Fibroblast of lung (primary cell): ENCODE results near the gene CORO6. TPM values are rescaled to one million over a fixed set of nuclear protein-coding genes. Genes with fewer than 3 reads are reported as not detected.
A peak's percentile ranks its signal among the peaks of the same experiment; 100 is the strongest.

ENCODE experiments used
- DNase-seq, 2 donors: peaks; one replicate each; pipeline versions ENCODE4 v3.0.0 to v3.0.0-alpha.2; 2010; ENCODE audit warnings: low read depth in 2 of 2
- H2AFZ ChIP-seq: 2 replicates; pipeline ENCODE4 v1.5.1; 2012; ENCODE audit warnings: low read length, control low read depth, inconsistent platforms
- H3K27ac ChIP-seq: 2 replicates; pipeline ENCODE4 v1.5.1; 2011; ENCODE audit warnings: low read length, control low read depth; ENCODE audit not compliant: insufficient read depth
- H3K27me3 ChIP-seq: 2 replicates; pipeline ENCODE4 v1.5.1; 2011; ENCODE audit warnings: mild to moderate bottlenecking, low read length; ENCODE audit not compliant: control insufficient read depth, insufficient read depth
- H3K36me3 ChIP-seq: 2 replicates; pipeline ENCODE4 v1.5.1; 2011; ENCODE audit warnings: low read length; ENCODE audit not compliant: control insufficient read depth, insufficient read depth
- H3K4me1 ChIP-seq: 2 replicates; pipeline ENCODE4 v1.5.1; 2011; ENCODE audit warnings: low read length; ENCODE audit not compliant: control insufficient read depth, insufficient read depth; ENCODE audit errors: extremely low read depth
- H3K4me2 ChIP-seq: 2 replicates; pipeline ENCODE4 v1.5.1; 2011; ENCODE audit warnings: low read length, control low read depth; ENCODE audit not compliant: insufficient read depth; ENCODE audit errors: extremely low read depth
- H3K4me3 ChIP-seq, 4 experiments: fragments of 200-600 bp in 1 of 4; sonication (generic) in 1 of 4; replicated peaks in 1 of 4; 2 replicates each; pipeline ENCODE4 v1.5.1; 2011 to 2016; ENCODE audit warnings: low read length in 4 of 4, low read depth in 3 of 4, mild to moderate bottlenecking in 3 of 4, control low read depth in 2 of 4, inconsistent platforms in 1 of 4, mixed read lengths in 1 of 4; ENCODE audit not compliant: insufficient read depth in 1 of 4; ENCODE audit errors: control extremely low read depth in 1 of 4
- H3K79me2 ChIP-seq: 2 replicates; pipeline ENCODE4 v1.5.1; 2012; ENCODE audit warnings: mild to moderate bottlenecking, low read length, inconsistent platforms; ENCODE audit not compliant: control insufficient read depth, insufficient read depth
- H3K9ac ChIP-seq: 2 replicates; pipeline ENCODE4 v1.5.1; 2011; ENCODE audit warnings: mild to moderate bottlenecking, low read length, control low read depth; ENCODE audit not compliant: insufficient read depth
- H3K9me3 ChIP-seq: 2 replicates; pipeline ENCODE4 v1.5.1; 2012; ENCODE audit warnings: low read depth, low read length; ENCODE audit not compliant: control insufficient read depth, insufficient read depth
- H4K20me1 ChIP-seq: 2 replicates; pipeline ENCODE4 v1.5.1; 2011; ENCODE audit warnings: low read length; ENCODE audit not compliant: control insufficient read depth, insufficient read depth; ENCODE audit errors: extremely low read depth
- CTCF ChIP-seq, 2 donors: IDR thresholded peaks in 1 of 2; conservative IDR thresholded peaks in 1 of 2; 1 replicate in 1 of 2; 2 replicates in 1 of 2; pipeline ENCODE4 v1.5.1; 2011 to 2012; ENCODE audit warnings: low read length in 2 of 2, control low read depth in 1 of 2, inconsistent platforms in 1 of 2, low read depth in 1 of 2, mild to moderate bottlenecking in 1 of 2
- EZH2 ChIP-seq: IDR thresholded peaks from 2 replicates; pipeline ENCODE4 v1.5.1; 2012; ENCODE audit warnings: low read length, control low read depth, mild to moderate bottlenecking; ENCODE audit errors: missing control alignments
- polyA plus RNA-seq, 2 donors: library from polyadenylated mRNA; depleted of rRNA in 1 of 2; stranded (reverse) in 1 of 2; unstranded in 1 of 2; fragments of >200 nt; gene quantifications; 2 replicates each; pipeline ENCODE4 v1.2.1, GENCODE V29; 2011 to 2012; ENCODE audit warnings: missing spikeins in 1 of 2
- total RNA-seq: library from RNA; depleted of rRNA; stranded (reverse); fragments of >200 nt; gene quantifications from 2 replicates; pipeline ENCODE4 v1.2.1, GENCODE V29; 2014

CORO6 gene
- total and polyA plus RNA-seq, 2 donors (not counting 1 experiment from before 2014, with no cell fraction given): 8.0 to 19.3 TPM

- no peaks in the 10 kb centered on the region for H4K20me1 ChIP-seq
- H2AFZ ChIP-seq: no peak overlapping the region
- DNase-seq: no peak
- H3K9me3 ChIP-seq: no peaks in the 10 kb centered on the region
- no peak overlapping the region for H3K27ac ChIP-seq
- peaks cover 37% of the 10 kb centered on the region for H3K36me3 ChIP-seq
- H3K79me2 ChIP-seq: no peaks in the 10 kb centered on the region
- H3K4me3 ChIP-seq: no peak overlapping the region
- H3K4me1 ChIP-seq: peaks cover 10% of the 10 kb centered on the region
- peak overlapping the region; percentile 35 for H3K4me2 ChIP-seq
- no peak for TF ChIP-seq EZH2
- TF ChIP-seq CTCF (conservative IDR thresholded peaks at IDR 0.05 in 1 of 2, IDR thresholded peaks at IDR 0.05 in 1 of 2; ENCODE audit: low read depth in 1 of 2, low read length in 2 of 2): no peak
- no peaks in the 10 kb centered on the region for H3K27me3 ChIP-seq
- H3K9ac ChIP-seq: peak overlapping the region; percentile 7
Observed at GRCh38 chr17:29571883-29572681, 50.6 kb downstream of the CORO6 start.

DNA sequence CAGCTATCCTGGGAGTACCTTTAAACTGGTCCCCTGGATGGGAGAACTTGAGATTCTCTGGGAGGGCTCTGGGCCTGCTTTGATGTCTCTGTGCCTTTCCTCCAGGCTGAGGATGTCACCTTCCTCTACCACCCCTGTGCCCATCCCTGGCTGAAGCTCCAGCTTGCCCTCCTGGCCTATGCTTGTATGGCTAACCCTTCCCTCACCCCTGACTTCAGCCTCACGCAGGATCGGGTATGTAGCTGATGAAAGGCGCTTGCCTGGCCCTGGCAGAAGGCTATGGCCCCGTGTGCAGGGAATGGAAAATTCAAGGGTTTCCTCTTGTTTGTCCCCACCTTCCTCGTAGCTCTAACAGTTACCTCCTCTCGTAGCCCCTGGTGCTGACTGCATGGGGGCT lies 51.2 kb downstream of the CORO6 start:
- Histone ChIP-seq H3K27ac (no peak overlapping the region), H3K4me2 (no peak overlapping the region), H3K4me1 (peaks cover 10% of the 10 kb centered on the region), H2AFZ (no peak overlapping the region), H3K9ac (no peak overlapping the region), H3K4me3 (no peak overlapping the region), H3K27me3 (no peaks in the 10 kb centered on the region), H3K79me2 (no peaks in the 10 kb centered on the region), H3K36me3 (peaks cover 32% of the 10 kb centered on the region), H3K9me3 (no peaks in the 10 kb centered on the region), H4K20me1 (no peaks in the 10 kb centered on the region)
- TF ChIP-seq CTCF (conservative IDR thresholded peaks at IDR 0.05 in 1 of 2, IDR thresholded peaks at IDR 0.05 in 1 of 2; ENCODE audit: low read depth in 1 of 2, low read length in 2 of 2) (no peak), EZH2 (no peak)
- DNase-seq: no peak

- TF ChIP-seq EZH2: no peak
- Histone ChIP-seq H3K36me3 (peaks cover 25% of the 10 kb centered on the region), H3K9ac (no peak overlapping the region), H3K4me2 (no peak overlapping the region), H3K4me3 (no peak overlapping the region), H2AFZ (no peak overlapping the region), H3K4me1 (peaks cover 10% of the 10 kb centered on the region), H3K9me3 (no peaks in the 10 kb centered on the region), H4K20me1 (no peaks in the 10 kb centered on the region), H3K27ac (no peak overlapping the region), H3K27me3 (no peaks in the 10 kb centered on the region), H3K79me2 (no peaks in the 10 kb centered on the region)
- DNase-seq: no peak
Observed at GRCh38 chr17:29570521-29570920, 52.2 kb downstream of the CORO6 start.
